ENCODE data around the gene CELF4.

The CELF4 gene

DNA sequence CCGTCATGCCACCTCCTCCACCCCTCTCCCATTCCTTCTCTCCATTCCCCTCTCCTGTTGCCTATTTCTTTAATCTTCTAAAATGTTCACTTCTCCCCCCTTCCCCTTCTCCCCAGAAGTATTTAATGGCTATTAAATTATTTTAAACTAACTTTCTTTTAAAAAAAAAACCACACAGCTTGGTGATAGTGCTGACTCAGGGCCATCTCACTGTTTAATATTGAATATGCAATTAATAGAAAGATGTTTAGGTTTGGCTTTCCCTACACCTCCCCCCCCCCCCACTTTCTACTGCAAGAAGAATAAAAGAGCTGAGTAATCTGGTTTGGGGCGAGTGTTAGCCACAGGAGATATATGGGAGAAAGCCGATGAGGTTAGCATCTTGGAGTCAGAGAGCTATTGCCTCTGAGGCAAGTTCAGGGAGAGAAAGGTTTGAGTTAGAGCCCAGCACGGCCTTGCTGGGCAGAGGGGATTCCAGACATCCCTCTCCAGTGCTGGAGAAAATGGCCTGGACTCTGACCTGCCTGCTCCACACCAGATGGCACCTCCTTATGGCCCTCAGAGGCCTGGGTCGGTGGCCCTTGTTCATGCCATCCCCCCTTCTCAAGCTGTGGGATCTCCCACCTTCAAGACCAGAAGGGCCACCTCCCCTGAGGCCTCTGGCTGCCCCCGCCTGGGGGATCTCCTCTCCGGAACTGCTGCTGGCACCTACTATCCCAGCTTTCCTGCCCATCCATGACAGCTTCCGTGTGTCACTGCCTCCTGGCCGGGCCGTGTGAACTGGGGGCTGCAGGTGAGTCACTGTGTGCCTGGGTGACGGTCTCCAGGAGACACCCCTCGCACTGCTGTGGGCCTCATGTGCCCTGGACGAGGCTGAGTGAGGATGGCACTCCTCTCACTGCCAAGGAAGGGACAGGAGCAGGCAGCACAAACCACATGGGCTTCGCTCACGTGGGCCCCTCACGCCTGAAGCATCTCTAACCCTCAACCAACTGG, 246.9 kb downstream of the CELF4 start:
- DNase-seq (ENCODE audit: low read depth in 2 of 2), result no peak

DNA sequence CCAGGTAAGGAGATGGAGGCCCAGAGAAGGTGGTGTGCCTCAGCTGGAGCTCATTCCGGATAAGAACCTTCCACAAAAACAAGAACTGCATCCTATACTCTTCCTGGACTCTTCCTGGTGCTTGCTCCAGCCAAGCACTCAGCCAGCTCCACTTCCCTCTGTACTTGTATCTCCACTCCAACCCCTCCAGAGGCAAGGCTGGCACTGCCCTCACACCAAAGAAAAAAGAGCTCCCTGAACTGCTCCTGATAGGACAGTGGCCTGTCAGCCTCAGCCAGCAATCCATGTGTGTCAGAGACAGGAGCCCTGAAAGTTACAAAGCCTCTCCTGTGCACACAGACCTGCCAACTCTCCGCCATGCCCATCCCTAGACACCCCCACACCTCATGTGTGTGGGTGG, 248.1 kb downstream of the CELF4 start:
- no peak for DNase-seq (ENCODE audit: low read depth in 2 of 2)

DNA sequence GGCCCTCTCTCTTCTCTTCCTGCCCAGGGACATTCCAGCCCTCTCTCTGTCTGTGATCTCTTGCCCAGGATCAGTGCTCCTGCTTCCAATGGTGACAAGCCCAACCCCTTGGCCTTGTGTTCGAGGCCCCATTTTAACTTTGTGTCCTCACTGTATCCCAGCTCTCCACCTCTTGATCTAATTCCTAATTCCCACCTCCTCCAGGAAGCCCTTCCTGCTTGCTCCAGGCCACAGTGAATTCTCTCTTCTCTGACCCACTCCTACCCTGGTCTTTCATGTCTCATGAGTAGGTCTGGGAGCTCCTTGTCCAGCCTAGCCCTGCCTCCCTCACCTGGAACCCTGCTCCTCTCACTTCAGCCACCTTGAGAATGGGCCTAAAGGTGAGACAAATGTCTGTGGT, 249.1 kb downstream of the CELF4 start:
- no peak for DNase-seq (ENCODE audit: low read depth in 2 of 2)

DNA sequence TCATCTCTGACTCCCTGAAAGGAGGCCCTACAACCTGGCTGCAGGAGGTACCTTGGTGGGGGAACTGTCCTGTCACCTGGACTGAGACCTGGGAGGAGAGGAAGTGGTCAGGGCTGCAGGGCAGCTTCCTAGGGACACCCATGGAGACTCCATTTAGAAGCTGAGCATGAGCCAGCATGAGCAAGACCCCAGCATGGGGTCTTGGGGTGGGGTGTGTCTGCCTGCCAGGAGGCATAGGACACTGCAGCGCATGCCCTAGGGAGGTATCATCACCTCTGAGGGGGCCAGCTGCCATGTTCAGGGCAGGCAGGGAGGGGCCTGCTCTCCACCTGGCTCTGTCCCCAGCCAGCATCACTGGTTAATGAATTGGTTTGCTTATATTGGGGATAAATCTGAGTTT, 249.7 kb downstream of the CELF4 start:
- no peak for DNase-seq (ENCODE audit: low read depth in 2 of 2)

- DNase-seq (ENCODE audit: low read depth in 2 of 2), result no peak
These were observed 251.1 kb downstream of the CELF4 start for GRCh38 chr18:37314534-37314933.

- no peak for DNase-seq (ENCODE audit: low read depth in 2 of 2)
These were observed 252.0 kb downstream of the CELF4 start for GRCh38 chr18:37313624-37314023.

DNA sequence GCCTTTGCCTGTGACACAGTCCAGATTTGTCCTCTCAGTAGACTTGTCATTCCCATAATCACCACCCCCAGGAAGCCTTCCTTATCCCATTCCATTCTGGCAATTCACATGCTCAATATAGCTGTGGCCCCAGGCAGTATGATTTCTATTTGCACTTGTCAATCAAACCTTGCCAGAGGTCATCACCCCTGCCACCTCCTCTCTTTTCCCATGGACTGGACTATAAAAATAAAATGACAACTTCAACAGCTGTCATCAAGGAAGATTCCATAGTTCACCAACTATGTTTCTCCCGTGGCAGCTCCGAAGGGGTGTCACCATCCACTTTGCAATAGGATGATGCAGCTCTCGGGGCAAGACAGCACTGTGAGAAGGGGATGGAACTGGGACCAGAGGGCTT, 255.7 kb downstream of the CELF4 start:
- no peak for DNase-seq (ENCODE audit: low read depth in 2 of 2)

DNA sequence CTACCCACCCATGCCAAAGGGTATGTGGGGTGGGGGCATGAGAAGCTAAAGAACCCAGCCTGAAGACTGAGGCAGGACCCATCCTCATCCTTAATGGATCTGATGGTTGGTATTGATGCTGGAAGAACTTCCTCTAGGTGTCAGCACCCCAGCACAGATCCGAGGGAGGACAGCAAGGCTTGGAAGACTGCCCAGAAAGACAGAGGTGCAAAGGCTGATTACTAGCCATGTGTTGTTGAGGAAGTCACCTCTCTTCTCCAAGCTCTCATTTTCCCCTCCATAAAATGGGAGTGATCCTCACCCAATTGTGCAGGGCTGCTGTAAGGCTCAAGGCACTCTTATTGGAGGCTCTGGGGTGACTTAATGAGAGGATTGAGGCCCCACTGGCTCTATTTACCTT, 256.5 kb downstream of the CELF4 start:
- no peak for DNase-seq (ENCODE audit: low read depth in 2 of 2)

GRCh38 chr18:37307181-37307580, 258.4 kb downstream of the CELF4 start:
- no peak for DNase-seq (ENCODE audit: low read depth in 2 of 2)

DNA sequence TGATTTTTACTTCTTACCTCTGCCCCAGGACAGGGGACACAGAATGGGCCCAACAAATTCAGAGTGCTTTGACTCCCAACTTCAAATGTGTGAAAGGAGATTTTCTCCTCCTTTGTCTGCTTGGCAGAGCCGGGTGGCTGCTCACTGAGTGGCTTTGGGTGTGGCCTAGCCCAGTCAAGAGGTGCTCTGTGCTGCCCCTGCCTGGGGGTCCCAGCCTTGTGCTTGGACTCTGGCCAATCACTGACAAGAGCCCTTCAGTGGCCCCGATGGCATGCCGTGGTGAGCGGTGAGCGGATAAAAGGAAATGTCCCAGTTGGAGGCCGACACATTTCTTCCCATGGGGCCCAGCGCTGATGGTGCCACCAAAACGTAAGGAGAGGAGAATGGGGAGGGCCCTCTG, 259.2 kb downstream of the CELF4 start:
- no peak for DNase-seq (ENCODE audit: low read depth in 2 of 2)

DNA sequence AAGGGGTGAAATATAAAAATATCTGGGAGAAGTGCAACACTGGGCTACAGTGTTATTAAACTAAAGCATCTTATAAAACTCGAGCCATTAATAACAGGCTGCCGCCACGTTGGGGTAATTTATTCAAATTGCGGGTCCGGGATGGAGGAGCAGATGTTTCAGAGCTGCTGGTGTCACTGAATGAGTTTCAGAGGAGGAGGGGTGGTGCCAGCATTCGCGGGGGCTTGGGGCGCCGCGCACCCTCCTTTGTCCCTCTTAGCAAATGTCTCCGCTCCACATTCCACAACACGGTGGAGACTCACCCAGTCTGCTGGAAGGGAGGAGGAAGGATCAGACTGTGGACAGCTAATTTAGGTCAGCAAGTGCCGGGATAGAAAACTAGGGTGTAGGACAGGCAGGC, 260.5 kb downstream of the CELF4 start:
- no peak for DNase-seq (ENCODE audit: low read depth in 2 of 2)

DNA sequence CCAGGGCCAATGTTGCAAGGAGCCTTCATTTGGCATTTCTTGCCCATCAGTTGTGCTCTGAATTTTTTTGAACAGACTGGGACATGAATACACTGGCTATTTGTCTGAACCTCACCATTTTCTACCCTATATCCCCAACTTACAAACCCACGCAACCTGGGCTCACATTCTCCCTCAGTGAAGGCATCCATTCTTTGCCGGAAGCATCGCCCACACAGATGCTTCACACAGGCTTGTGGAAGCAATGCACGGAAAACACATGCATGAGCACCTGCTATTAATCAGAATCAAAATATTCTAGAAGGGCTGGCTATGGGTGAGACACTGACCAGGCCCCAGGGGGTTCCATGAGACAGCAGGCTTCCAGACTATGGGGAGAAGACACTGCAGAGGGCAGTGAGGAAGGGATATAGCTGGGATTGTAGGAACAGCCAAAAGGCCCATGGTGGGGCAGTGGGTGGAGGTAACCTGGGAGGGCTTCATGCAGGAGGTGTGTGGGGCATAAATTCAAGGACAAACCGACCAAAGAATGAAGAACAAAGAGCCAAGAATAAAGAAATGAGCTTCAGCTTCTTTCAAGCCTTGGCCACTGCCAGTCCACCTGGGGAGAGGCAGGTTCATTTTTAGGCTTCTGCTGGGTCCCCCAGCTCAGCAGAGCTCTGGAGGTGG, 261.5 kb downstream of the CELF4 start:
- DNase-seq (ENCODE audit: low read depth in 2 of 2), result no peak

DNA sequence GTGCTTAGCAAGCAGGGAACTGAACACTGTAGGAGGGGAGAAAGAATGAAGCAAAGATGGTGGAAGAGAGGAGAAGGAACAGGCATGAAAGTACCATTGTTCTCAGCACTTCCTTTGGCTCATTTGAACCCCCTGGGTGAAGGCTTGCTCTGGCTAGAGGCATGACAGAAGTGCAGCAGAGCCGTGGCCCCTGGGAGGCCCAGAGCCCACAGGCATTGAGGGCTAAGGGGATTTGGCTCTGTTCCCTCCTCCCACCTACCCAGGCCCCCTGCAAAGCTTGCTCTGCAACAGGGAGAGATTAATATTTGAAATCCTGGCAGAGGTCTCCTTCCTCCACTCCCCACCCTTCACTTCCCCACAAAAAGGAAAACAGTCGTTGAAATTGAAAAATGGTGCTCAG, 262.6 kb downstream of the CELF4 start:
- no peak for DNase-seq (ENCODE audit: low read depth in 2 of 2)

DNA sequence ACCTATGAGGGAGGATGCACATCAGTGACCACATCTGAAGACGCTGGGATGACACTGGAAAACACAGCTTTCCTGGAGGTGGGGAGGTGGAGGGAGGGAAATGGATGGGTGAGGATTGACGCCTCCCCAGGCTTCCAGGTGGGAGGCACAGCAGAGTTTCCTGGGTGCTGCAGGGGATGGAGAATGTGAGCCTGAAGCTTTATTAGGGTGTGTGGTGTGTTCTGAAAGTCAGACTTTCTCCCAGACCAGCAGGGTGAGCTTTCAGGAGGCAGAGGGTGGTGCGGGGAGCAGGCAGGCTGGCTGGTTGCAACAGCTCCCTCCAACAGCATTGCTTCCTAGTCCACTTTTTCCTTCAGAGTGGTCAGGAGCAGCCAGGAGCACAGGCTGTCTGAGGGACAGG, 263.1 kb downstream of the CELF4 start:
- DNase-seq (ENCODE audit: low read depth in 2 of 2), result no peak

- no peak for DNase-seq (ENCODE audit: low read depth in 2 of 2)
These were observed 265.9 kb downstream of the CELF4 start for GRCh38 chr18:37299471-37300304.

DNA sequence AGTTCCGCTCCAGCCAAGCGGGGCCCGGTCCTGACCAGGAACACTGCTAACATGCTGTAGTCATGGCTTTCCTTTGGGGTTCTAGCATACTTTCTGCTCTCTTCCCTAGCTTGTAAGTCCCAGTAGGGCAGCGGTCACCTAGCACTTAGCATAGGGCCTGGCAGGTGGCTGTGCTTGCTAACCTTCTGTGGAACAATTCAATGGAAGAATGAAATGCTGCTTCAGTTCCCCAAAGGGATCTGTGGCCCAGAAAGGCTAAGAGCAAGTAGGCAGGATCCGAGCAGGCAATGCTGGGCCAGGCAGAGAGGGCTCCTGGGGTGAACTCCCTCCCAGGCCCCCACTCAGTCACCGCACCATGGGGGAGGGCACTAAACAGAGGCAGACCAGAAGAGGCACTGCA, 266.8 kb downstream of the CELF4 start:
- no peak for DNase-seq (ENCODE audit: low read depth in 2 of 2)

DNA sequence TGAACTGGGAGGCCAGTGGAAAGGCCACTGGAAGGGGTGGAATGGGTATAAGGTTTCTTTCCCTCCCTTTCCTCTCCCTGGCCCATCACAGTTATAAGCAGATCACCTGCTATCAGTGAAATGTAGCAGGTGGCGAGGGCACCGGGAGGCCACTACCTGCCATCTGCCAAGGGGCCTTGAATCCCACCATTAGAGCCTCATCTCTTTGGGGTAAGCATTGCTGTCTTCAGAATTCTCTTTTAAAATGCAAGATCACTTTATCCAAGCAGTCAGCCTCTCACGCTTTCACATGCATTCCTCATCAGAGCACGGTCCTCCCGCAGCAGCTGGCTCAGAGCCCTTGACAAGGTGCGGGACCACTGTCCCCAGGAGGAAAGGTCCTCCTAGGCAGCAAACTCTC, 268.5 kb downstream of the CELF4 start:
- no peak for DNase-seq (ENCODE audit: low read depth in 2 of 2)

DNA sequence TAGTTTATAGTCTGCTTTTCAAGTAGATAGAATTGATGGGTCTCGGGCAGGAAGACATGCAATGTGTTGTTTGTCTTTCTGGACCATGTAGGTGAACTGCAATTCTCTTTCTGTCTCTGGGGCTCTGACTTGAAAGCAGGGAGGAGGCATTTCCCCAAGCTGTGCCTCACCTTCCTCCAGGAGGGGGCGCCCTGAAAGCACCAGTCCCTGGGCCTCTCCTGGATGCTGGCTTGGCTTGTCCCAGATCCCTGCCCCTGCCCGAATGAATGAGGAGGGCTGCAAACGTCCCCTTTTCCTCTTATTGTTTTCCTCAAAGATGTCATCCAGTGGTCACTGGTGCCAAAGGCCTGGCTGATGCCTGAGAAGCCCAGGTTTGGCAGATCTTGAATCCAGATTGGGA, 270.6 kb downstream of the CELF4 start:
- no peak for DNase-seq (ENCODE audit: low read depth in 2 of 2)

DNA sequence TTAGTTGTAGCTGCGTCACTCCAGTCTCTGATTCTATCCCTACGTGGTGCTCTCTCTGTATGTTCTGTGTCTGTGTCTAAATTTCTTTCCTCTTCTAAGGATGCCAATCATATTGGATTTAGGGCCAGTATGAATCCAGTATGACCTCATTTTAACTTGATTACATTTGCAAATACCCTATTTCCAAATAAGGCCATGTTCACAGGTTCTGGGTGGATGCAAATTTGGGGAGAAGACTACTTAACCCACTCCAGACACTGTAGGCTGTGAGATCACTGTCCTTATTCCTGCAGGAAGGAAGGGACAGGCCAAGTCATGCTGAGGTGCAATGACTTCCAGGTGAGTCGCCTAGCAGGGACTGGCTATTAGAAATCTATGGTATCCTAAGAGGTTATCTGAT, 272.2 kb downstream of the CELF4 start:
- DNase-seq (ENCODE audit: low read depth in 2 of 2), result no peak

- DNase-seq (ENCODE audit: low read depth in 2 of 2), result no peak
These were observed 276.2 kb downstream of the CELF4 start for GRCh38 chr18:37289423-37289822.

GRCh38 chr18:37287601-37288000, 278.0 kb downstream of the CELF4 start:
- no peak for DNase-seq (ENCODE audit: low read depth in 2 of 2)

DNA sequence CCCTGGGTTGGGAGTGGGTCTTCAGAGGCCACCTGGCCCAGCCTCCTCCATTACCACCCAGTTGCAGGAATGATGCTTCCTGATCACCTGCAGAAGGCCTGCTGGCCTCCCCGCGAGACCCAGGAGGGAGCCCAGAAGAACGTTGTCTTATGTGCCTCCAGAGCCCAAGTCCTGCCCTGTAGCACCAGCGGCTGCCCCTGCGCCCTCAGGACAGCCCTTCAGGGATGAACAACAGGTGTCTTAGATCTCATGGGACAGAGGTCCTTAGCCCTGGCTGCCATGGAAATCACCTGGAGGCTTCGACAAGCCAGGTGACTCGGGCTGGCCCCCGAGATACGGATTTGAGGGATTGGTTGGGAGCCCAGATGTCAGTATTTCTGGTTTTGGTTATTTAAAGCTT, 278.8 kb downstream of the CELF4 start:
- no peak for DNase-seq (ENCODE audit: low read depth in 2 of 2)

All from activated CD8-positive, alpha-beta memory T cell treated with anti-CD3 and anti-CD28 coated beads for 4 hours (primary cell).